Psoas muscle (tissue), 8 donors: Measurements from ENCODE around the gene DCTN2. TPM values are rescaled to one million over a fixed set of nuclear protein-coding genes. Genes with fewer than 3 reads are reported as not detected.

Experiments used
- ATAC-seq, 4 donors: fragments of 200-7000 bp; cut with Tn5 transposase; one replicate each; pipeline ENCODE4 v1.9.1; 2020; ENCODE audit warnings: moderate library complexity in 3 of 4, mild to moderate bottlenecking in 2 of 4
- DNase-seq, 2 donors: peaks; one replicate each; pipeline ENCODE4 v3.0.0-alpha.2; 2020
- H3K27ac ChIP-seq: fragments of 200-600 bp; one replicate; pipeline ENCODE4 v1.8.0; 2022
- H3K27me3 ChIP-seq, 3 donors: fragments of 200-600 bp in 1 of 3; one replicate each; pipeline versions ENCODE4 v1.6.1 to v1.8.0; 2013 to 2022; ENCODE audit warnings: low read length in 2 of 3, mild to moderate bottlenecking in 2 of 3, moderate library complexity in 1 of 3; ENCODE audit not compliant: insufficient read depth in 3 of 3
- H3K36me3 ChIP-seq, 2 donors: fragments of 200-600 bp in 1 of 2; one replicate each; pipeline versions ENCODE4 v1.6.1 to v1.8.0; 2013 to 2022; ENCODE audit warnings: low read depth in 1 of 2, mild to moderate bottlenecking in 1 of 2, moderate library complexity in 1 of 2; ENCODE audit not compliant: insufficient read depth in 1 of 2
- H3K4me1 ChIP-seq: fragments of 200-600 bp; one replicate; pipeline ENCODE4 v1.8.0; 2022
- H3K4me3 ChIP-seq: fragments of 200-600 bp; one replicate; pipeline ENCODE4 v1.8.0; 2022; ENCODE audit warnings: mild to moderate bottlenecking
- H3K9me3 ChIP-seq: fragments of 200-600 bp; one replicate; pipeline ENCODE4 v1.8.0; 2022
- WGBS, 3 donors: extraction: QIAGEN DNeasy Blood & Tissue Kit; methylation state at CpG; one replicate each; pipeline versions ENCODE4 v1.1.6 to v1.1.7; 2013; 5-methylcytosine and 5-hydroxymethylcytosine counted together
- intact Hi-C, 2 donors: fragments of 100-400 bp; cut with DNase I; formaldehyde crosslinking; loops; one replicate each; pipeline versions ENCODE4 v1.11.0 to v1.14.2; 2022
- polyA plus RNA-seq, 3 donors: library from polyadenylated mRNA; stranded (reverse); fragments of 200-250 nt; gene quantifications; one replicate each; pipeline ENCODE4 v1.2.3, GENCODE V29; 2013
- total RNA-seq, 4 donors: library from RNA; stranded (reverse); fragmentation: NEBNext Ultra II Directional in 2 of 4; extraction: Animal tissue kit (Norgen Biotek cat#: 25700) in 2 of 4; gene quantifications; one replicate each; pipeline versions ENCODE4 v1.2.1 to v1.2.4, GENCODE V29; 2021 to 2023
- TF ChIP-seq, protein P1 (sequence below): fragments of 200-600 bp; IDR thresholded peaks from one replicate; pipeline ENCODE4 v1.8.0; 2022; ENCODE audit warnings: antibody characterized with exemption
- donor health status: healthy with polysubstance abuse.
- donor health status: DM: no; HTN: no; CAD: no; lungs with moderate emphysema.
- donor health status: Bipolar disorder and iron deficiency.
- donor health status: healthy.
- donor health status: DM: yes; HTN: yes; CAD: no.
- donor health status: DM: no; HTN: no; CAD: no.
- donor health status: DM: no; HTN: no; CAD: no.
- donor health status: DM: yes; HTN: yes; CAD: no.

DCTN2 gene
- total and polyA plus RNA-seq, 7 donors = 91.0 to 165 (median 108) TPM

DNA sequence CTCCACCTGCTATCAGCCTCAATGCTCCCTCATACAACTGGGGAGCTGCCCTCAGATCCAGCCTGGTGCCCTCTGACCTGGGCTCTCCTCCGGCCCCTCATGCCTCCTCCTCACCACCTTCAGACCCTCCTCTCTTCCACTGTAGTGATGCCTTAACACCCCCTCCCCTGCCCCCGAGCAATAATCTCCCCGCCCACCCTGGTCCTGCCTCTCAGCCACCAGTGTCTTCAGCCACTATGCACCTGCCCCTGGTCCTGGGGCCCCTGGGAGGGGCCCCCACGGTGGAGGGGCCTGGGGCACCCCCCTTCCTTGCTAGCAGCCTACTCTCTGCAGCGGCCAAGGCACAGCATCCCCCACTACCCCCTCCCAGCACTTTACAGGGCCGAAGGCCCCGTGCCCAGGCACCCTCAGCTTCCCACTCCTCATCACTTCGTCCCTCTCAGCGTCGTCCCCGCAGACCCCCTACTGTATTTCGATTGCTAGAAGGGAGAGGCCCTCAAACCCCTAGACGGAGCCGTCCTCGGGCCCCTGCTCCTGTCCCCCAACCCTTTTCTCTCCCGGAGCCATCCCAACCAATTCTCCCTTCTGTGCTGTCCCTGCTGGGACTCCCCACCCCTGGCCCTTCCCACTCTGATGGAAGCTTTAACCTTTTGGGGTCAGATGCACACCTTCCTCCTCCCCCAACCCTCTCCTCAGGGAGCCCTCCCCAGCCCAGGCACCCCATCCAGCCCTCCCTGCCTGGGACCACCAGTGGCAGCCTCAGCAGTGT lies 21.2 kb downstream of the DCTN2 start:
- Histone ChIP-seq H3K36me3 (peaks cover 4 to 69% of the 10 kb centered on the region in 2 donors), H3K9me3 (no peaks in the 10 kb centered on the region), H3K27ac (no peak overlapping the region), H3K27me3 (no peaks in the 10 kb centered on the region), H3K4me1 (peaks cover 25% of the 10 kb centered on the region), H3K4me3 (no peak overlapping the region)
- WGBS, 3 donors = 75 to 79% (median 79%) methylated on average over 16 of the region's 16 CpGs
- ATAC-seq (no peak), DNase-seq (no peak)
- intact Hi-C loops = no loop called here
- TF ChIP-seq, protein P1, sequence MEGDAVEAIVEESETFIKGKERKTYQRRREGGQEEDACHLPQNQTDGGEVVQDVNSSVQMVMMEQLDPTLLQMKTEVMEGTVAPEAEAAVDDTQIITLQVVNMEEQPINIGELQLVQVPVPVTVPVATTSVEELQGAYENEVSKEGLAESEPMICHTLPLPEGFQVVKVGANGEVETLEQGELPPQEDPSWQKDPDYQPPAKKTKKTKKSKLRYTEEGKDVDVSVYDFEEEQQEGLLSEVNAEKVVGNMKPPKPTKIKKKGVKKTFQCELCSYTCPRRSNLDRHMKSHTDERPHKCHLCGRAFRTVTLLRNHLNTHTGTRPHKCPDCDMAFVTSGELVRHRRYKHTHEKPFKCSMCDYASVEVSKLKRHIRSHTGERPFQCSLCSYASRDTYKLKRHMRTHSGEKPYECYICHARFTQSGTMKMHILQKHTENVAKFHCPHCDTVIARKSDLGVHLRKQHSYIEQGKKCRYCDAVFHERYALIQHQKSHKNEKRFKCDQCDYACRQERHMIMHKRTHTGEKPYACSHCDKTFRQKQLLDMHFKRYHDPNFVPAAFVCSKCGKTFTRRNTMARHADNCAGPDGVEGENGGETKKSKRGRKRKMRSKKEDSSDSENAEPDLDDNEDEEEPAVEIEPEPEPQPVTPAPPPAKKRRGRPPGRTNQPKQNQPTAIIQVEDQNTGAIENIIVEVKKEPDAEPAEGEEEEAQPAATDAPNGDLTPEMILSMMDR = no peak

- peak in 1 of 2 donors; percentile 53 for DNase-seq
- no peak for ATAC-seq
- Histone ChIP-seq H3K36me3 (peaks cover 2 to 61% of the 10 kb centered on the region in 2 donors), H3K4me1 (peaks cover 25% of the 10 kb centered on the region), H3K27me3 (no peaks in the 10 kb centered on the region), H3K27ac (no peak overlapping the region), H3K9me3 (no peaks in the 10 kb centered on the region), H3K4me3 (peak overlapping the region; percentile 96)
- TF ChIP-seq, protein P1 = no peak
- intact Hi-C loops = loop anchor here in 1 of 2 donors (5.0 kb wide), 1 partner anchor 38 kb away; the partner anchor contains the start of gene MARS1
- 48 to 58% (median 53%) methylated on average over 9 to 11 of the region's 11 CpGs for WGBS, 3 donors
Observed at GRCh38 chr12:57524814-57525614, 22.0 kb downstream of the DCTN2 start.

- peak overlapping the region; percentile 96 for H3K4me3 ChIP-seq
- DNase-seq (no peak), ATAC-seq (no peak)
- intact Hi-C loops = loop anchor here in 1 of 2 donors (5.0 kb wide), 1 partner anchor 37 kb away; the partner anchor contains the start of gene MARS1
- H3K27me3 ChIP-seq = no peaks in the 10 kb centered on the region
- H3K9me3 ChIP-seq = no peaks in the 10 kb centered on the region
- peaks cover 2 to 50% of the 10 kb centered on the region in 2 donors for H3K36me3 ChIP-seq
- TF ChIP-seq, protein P1 = no peak
- peak overlapping the region; percentile 100 for H3K27ac ChIP-seq
- WGBS, 3 donors = 61 to 72% (median 65%) methylated on average over 14 of the region's 14 CpGs
- H3K4me1 ChIP-seq = peaks cover 30% of the 10 kb centered on the region
Observed at GRCh38 chr12:57523706-57524614, 23.0 kb downstream of the DCTN2 start.
